ENCODE data around the gene SHC3.

The SHC3 gene

GRCh38 chr9:89095761-89096528 is 82.7 kb downstream of the SHC3 start:
- no peak overlapping the region for H3K4me3 ChIP-seq (ENCODE audit: severe bottlenecking)
- H3K27ac ChIP-seq (ENCODE audit: poor library complexity, severe bottlenecking): no peak overlapping the region
- H3K9me3 ChIP-seq (ENCODE audit: severe bottlenecking): no peaks in the 10 kb centered on the region
- TF ChIP-seq, protein P1, sequence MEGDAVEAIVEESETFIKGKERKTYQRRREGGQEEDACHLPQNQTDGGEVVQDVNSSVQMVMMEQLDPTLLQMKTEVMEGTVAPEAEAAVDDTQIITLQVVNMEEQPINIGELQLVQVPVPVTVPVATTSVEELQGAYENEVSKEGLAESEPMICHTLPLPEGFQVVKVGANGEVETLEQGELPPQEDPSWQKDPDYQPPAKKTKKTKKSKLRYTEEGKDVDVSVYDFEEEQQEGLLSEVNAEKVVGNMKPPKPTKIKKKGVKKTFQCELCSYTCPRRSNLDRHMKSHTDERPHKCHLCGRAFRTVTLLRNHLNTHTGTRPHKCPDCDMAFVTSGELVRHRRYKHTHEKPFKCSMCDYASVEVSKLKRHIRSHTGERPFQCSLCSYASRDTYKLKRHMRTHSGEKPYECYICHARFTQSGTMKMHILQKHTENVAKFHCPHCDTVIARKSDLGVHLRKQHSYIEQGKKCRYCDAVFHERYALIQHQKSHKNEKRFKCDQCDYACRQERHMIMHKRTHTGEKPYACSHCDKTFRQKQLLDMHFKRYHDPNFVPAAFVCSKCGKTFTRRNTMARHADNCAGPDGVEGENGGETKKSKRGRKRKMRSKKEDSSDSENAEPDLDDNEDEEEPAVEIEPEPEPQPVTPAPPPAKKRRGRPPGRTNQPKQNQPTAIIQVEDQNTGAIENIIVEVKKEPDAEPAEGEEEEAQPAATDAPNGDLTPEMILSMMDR (IDR thresholded peaks at IDR 0.05; ENCODE audit: poor library complexity, severe bottlenecking): no peak
- no peaks in the 10 kb centered on the region for H3K36me3 ChIP-seq (ENCODE audit: low read depth)
- no peak for ATAC-seq (ENCODE audit: low read depth)
- no peak for DNase-seq (ENCODE audit: low spot score)
- H3K27me3 ChIP-seq (ENCODE audit: insufficient read depth, poor library complexity, severe bottlenecking): no peaks in the 10 kb centered on the region
- H3K4me1 ChIP-seq (ENCODE audit: insufficient read depth, poor library complexity, severe bottlenecking): no peaks in the 10 kb centered on the region

- ATAC-seq (ENCODE audit: low read depth): no peak
These were observed 85.2 kb downstream of the SHC3 start for GRCh38 chr9:89093201-89093975.

GRCh38 chr9:89089176-89089575 is 89.4 kb downstream of the SHC3 start:
- Histone ChIP-seq H3K36me3 (ENCODE audit: low read depth) (no peaks in the 10 kb centered on the region), H3K4me1 (ENCODE audit: insufficient read depth, poor library complexity, severe bottlenecking) (no peaks in the 10 kb centered on the region), H3K9me3 (ENCODE audit: severe bottlenecking) (no peaks in the 10 kb centered on the region), H3K27me3 (ENCODE audit: insufficient read depth, poor library complexity, severe bottlenecking) (no peaks in the 10 kb centered on the region), H3K4me3 (ENCODE audit: severe bottlenecking) (no peak overlapping the region), H3K27ac (ENCODE audit: poor library complexity, severe bottlenecking) (no peak overlapping the region)
- TF ChIP-seq, protein P1 (IDR thresholded peaks at IDR 0.05; ENCODE audit: poor library complexity, severe bottlenecking): no peak
- DNase-seq (ENCODE audit: low spot score): no peak
- ATAC-seq (ENCODE audit: low read depth): no peak

More at GRCh38 chr9:89093201-89093975, 85.2 kb downstream of the SHC3 start:
- Histone ChIP-seq H3K27ac (ENCODE audit: poor library complexity, severe bottlenecking) (no peak overlapping the region), H3K4me1 (ENCODE audit: insufficient read depth, poor library complexity, severe bottlenecking) (no peaks in the 10 kb centered on the region), H3K27me3 (ENCODE audit: insufficient read depth, poor library complexity, severe bottlenecking) (no peaks in the 10 kb centered on the region), H3K36me3 (ENCODE audit: low read depth) (no peaks in the 10 kb centered on the region), H3K9me3 (ENCODE audit: severe bottlenecking) (no peaks in the 10 kb centered on the region), H3K4me3 (ENCODE audit: severe bottlenecking) (no peak overlapping the region)
- no peak for DNase-seq (ENCODE audit: low spot score)
- TF ChIP-seq, protein P1 (IDR thresholded peaks at IDR 0.05; ENCODE audit: poor library complexity, severe bottlenecking): no peak

DNA sequence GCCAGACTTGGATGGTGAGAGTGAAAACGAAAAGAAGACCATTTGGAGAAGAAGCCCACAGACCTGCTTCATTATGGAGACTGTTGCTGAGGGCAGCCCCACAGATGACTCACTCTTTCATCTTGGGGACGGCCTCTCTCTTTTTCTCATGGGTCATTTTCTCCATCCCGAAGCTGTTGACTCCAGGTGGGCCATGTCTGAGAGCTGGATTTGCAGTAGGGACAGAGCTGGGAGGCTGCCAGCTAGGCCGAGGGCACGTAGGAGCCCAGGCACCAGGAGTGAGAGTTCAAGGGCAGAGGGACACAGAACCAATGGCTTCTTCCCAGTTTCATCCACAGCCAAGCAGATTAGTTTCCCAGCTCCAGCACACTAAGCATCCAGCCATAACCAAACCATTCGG is 95.0 kb downstream of the SHC3 start:
- Histone ChIP-seq H3K4me1 (ENCODE audit: insufficient read depth, poor library complexity, severe bottlenecking) (no peaks in the 10 kb centered on the region), H3K27ac (ENCODE audit: poor library complexity, severe bottlenecking) (no peak overlapping the region), H3K36me3 (ENCODE audit: low read depth) (no peaks in the 10 kb centered on the region), H3K9me3 (ENCODE audit: severe bottlenecking) (no peaks in the 10 kb centered on the region), H3K27me3 (ENCODE audit: insufficient read depth, poor library complexity, severe bottlenecking) (no peaks in the 10 kb centered on the region), H3K4me3 (ENCODE audit: severe bottlenecking) (no peak overlapping the region)
- DNase-seq (ENCODE audit: low spot score): no peak
- TF ChIP-seq, protein P1 (IDR thresholded peaks at IDR 0.05; ENCODE audit: poor library complexity, severe bottlenecking): no peak
- ATAC-seq (ENCODE audit: low read depth): no peak

All from RWPE2 (cell line).